PFSK-1 (cell line): ENCODE data around the gene TNNT2.

Source experiments
- FOXP2 ChIP-seq: optimal IDR thresholded peaks from 2 replicates; pipeline ENCODE3; 2011; ENCODE audit warnings: borderline replicate concordance, control low read depth, inconsistent platforms; ENCODE audit not compliant: insufficient read depth; ENCODE audit errors: extremely low read length, extremely low read depth
- POLR2AphosphoS5 ChIP-seq: IDR thresholded peaks from 2 replicates; pipeline ENCODE4 v1.6.1; 2012; ENCODE audit warnings: low read depth, mild to moderate bottlenecking, control low read depth, low read length, moderate library complexity
- REST ChIP-seq, 2 experiments: IDR thresholded peaks; 2 replicates each; pipeline versions ENCODE4 v1.6.1 to v1.8.0; 2011 to 2012; ENCODE audit warnings: low read depth in 2 of 2, low read length in 2 of 2, control low read depth in 1 of 2, inconsistent platforms in 1 of 2, mild to moderate bottlenecking in 1 of 2, moderate library complexity in 1 of 2; ENCODE audit not compliant: insufficient read depth in 1 of 2
- SIN3A ChIP-seq: IDR thresholded peaks from 2 replicates; pipeline ENCODE4 v1.6.1; 2012; ENCODE audit warnings: mild to moderate bottlenecking, low read length, moderate library complexity, borderline replicate concordance; ENCODE audit not compliant: insufficient read depth
- TAF1 ChIP-seq: IDR thresholded peaks from 2 replicates; pipeline ENCODE4 v1.6.1; 2012; ENCODE audit warnings: low read length, control low read depth, borderline replicate concordance; ENCODE audit not compliant: insufficient read depth

TNNT2 gene

GRCh38 chr1:201356701-201357100 lies 20.8 kb downstream of the TNNT2 start:
- no peak for TF ChIP-seq REST (IDR thresholded peaks at IDR 0.05; ENCODE audit: insufficient read depth in 1 of 2, low read depth in 2 of 2, low read length in 2 of 2)
- TF ChIP-seq SIN3A: no peak
- no peak for TF ChIP-seq TAF1
- TF ChIP-seq POLR2AphosphoS5: no peak
- TF ChIP-seq FOXP2: no peak

GRCh38 chr1:201356236-201356635 lies 21.2 kb downstream of the TNNT2 start:
- TF ChIP-seq REST (IDR thresholded peaks at IDR 0.05; ENCODE audit: insufficient read depth in 1 of 2, low read depth in 2 of 2, low read length in 2 of 2) (no peak), FOXP2 (no peak), POLR2AphosphoS5 (no peak), SIN3A (no peak), TAF1 (no peak)

- TF ChIP-seq POLR2AphosphoS5 (no peak), FOXP2 (no peak), SIN3A (no peak), TAF1 (no peak), REST (IDR thresholded peaks at IDR 0.05; ENCODE audit: insufficient read depth in 1 of 2, low read depth in 2 of 2, low read length in 2 of 2) (no peak)
Measured at GRCh38 chr1:201355471-201355870, 22.0 kb downstream of the TNNT2 start.

- no peak for TF ChIP-seq SIN3A
- TF ChIP-seq FOXP2: no peak
- no peak for TF ChIP-seq TAF1
- no peak for TF ChIP-seq REST (IDR thresholded peaks at IDR 0.05; ENCODE audit: insufficient read depth in 1 of 2, low read depth in 2 of 2, low read length in 2 of 2)
- no peak for TF ChIP-seq POLR2AphosphoS5
Measured at GRCh38 chr1:201354901-201355295, 22.6 kb downstream of the TNNT2 start.

GRCh38 chr1:201354151-201354900 lies 23.2 kb downstream of the TNNT2 start:
- TF ChIP-seq FOXP2 (no peak), SIN3A (no peak), REST (IDR thresholded peaks at IDR 0.05; ENCODE audit: insufficient read depth in 1 of 2, low read depth in 2 of 2, low read length in 2 of 2) (no peak), POLR2AphosphoS5 (no peak), TAF1 (no peak)
